Measurements from ENCODE around the gene ZFP36L2.

DNA sequence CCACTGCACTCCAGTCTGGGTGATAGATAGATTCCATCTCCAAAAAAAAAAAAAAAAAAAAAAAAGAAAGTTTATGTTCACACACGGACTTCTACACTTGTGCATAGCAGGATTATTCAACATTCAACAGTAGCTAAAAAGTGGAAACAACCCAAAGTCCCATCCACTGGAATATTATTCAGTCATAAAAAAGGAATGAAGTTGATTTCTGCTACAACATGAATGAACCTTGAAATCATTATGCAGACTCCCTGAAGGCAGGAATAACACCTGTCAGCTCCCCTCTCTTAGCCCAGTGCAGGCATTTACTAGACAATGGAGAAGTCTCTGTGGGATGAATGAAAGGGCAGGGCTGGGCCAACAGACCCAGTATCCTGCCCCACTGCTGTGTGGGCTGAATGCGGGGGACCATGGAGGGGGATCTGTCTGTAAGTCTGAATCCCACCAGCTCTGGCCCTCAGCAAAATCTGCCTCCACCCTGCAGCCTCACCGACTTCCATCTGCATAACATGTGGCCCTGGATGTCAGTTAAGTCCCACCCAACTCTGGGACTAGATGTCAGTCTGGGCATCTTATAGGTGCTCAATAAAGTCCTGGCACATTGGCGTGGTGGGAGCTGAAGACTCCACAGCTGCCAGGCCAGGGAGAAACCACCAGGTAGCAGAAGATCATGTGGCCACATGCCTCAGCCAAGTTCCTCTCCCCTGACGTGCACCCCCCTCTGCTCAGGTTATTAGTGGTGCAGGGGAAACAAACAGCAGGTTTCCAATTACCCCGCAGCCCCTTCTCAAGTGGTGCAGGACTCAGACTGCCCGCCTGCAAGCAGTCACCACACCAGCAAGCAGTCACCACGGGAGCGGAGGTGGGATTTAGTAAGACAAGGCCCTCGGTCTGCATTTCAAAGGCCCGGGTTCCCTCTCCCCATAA, 8.9 kb downstream of the ZFP36L2 start:
- TF ChIP-seq, protein P1, sequence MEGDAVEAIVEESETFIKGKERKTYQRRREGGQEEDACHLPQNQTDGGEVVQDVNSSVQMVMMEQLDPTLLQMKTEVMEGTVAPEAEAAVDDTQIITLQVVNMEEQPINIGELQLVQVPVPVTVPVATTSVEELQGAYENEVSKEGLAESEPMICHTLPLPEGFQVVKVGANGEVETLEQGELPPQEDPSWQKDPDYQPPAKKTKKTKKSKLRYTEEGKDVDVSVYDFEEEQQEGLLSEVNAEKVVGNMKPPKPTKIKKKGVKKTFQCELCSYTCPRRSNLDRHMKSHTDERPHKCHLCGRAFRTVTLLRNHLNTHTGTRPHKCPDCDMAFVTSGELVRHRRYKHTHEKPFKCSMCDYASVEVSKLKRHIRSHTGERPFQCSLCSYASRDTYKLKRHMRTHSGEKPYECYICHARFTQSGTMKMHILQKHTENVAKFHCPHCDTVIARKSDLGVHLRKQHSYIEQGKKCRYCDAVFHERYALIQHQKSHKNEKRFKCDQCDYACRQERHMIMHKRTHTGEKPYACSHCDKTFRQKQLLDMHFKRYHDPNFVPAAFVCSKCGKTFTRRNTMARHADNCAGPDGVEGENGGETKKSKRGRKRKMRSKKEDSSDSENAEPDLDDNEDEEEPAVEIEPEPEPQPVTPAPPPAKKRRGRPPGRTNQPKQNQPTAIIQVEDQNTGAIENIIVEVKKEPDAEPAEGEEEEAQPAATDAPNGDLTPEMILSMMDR (conservative IDR thresholded peaks at IDR 0.05 in 1 of 2, IDR thresholded peaks at IDR 0.05 in 1 of 2; ENCODE audit: low read depth in 1 of 2, low read length in 2 of 2) = no peak
- no peak for TF ChIP-seq EZH2 (IDR thresholded peaks at IDR 0.05; ENCODE audit: low read length, missing control alignments)

Data from fibroblast of lung (primary cell).